CD4-positive, alpha-beta T cell treated with Interleukin-15 for 4 hours (primary cell): Measurements from ENCODE around the gene QKI.
A peak's percentile ranks its signal among the peaks of the same experiment; 100 is the strongest.
"Not testable (repeated sequence)": the region's sequence is repeated elsewhere in the genome, so short reads cannot be mapped to it uniquely, and the experiment has no call there.

Experiments used
- DNase-seq: peaks from one replicate; pipeline ENCODE4 v3.0.0-alpha.2; 2020; ENCODE audit warnings: low spot score

QKI gene

GRCh38 chr6:163442336-163442735 is 27.8 kb downstream of the QKI start:
- DNase-seq: no peak

DNA sequence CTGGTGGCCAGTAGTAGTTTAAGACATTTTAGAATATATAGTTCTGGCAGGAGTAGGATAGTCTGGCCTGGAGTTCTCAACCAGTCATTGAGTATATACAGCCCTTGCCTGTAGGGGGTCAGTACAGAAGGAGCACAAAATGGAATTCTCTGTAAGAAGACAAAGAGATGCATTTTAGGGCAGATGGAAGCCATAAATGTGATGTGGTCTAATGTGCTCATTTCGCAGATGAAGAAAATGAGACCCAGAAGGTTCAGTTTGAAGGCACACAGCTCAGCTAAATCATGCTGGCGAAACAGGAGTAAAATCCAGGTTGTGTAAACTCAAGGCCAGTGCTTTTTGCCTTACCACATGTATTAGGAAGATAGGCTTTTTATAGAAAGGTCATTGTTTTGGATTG is 29.6 kb downstream of the QKI start:
- DNase-seq: no peak

- DNase-seq: no peak
Measured at GRCh38 chr6:163446549-163446948, 32.0 kb downstream of the QKI start.

- DNase-seq: no peak
Measured at GRCh38 chr6:163449076-163449475, 34.6 kb downstream of the QKI start.

GRCh38 chr6:163454425-163454824 is 39.9 kb downstream of the QKI start:
- no peak for DNase-seq

- no peak for DNase-seq
Measured at GRCh38 chr6:163455552-163455951, 41.0 kb downstream of the QKI start.

DNA sequence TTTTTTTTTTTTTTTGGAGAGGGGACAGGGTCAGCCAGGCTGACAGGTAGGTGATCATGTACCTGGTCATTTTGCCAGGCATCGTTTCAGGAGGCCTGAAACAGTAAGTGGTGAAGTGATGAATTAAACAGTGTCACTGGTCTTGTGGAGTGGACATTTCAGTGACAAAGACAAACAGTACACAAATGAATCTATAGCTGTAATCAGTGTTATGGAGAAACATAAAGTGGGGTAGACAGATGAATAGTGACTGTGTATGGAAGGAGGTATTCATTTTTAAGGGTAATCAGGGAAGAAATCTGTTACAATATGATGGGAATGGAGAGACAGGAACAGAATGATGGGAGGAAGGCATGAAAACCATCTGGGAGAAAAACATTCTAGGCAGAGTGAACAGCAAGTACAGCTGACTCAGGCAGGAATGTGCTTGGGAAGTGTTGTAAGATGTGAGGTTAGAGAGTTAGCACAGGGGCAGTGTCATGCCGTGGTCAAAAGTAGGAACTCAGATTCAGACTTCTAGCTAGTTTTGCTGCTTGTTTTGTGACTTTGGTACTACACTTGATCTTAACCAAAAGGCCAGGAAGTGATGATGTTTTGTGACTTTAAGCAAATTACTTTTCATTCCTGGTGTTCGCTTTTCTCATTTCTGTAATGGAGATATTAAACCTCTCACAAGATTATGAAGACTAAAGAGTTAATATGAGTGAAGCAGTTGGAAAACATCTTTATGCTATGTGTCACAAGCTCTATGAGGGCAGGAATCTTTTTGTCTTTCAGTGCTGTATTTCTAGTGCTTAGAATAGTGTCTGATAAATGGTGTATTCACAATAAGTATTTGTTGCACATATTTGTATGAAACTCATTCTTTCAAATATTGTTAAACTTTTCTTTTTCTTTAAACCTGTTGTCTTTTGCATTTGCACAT is 43.4 kb downstream of the QKI start:
- peak; percentile 17 for DNase-seq

GRCh38 chr6:163459007-163459406 is 44.5 kb downstream of the QKI start:
- DNase-seq: no peak

DNA sequence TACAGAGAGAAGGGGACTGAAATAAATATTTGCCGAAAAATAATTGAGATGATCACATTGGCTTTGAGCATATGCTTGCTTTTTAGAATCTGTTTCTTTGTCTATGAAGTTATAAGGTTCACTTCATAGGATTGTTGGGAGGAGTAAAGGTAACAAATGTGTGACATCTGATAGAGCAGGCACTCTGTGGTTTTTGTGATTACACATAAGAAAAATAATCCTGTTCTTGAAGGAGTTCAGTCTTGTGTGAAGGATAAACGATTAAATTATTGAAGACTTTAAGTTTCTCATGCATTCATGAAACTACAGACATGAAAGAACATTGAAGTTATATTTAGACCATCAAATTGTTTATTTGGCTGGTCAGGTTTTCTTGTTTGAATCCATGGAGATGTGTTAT is 45.0 kb downstream of the QKI start:
- no peak for DNase-seq

DNA sequence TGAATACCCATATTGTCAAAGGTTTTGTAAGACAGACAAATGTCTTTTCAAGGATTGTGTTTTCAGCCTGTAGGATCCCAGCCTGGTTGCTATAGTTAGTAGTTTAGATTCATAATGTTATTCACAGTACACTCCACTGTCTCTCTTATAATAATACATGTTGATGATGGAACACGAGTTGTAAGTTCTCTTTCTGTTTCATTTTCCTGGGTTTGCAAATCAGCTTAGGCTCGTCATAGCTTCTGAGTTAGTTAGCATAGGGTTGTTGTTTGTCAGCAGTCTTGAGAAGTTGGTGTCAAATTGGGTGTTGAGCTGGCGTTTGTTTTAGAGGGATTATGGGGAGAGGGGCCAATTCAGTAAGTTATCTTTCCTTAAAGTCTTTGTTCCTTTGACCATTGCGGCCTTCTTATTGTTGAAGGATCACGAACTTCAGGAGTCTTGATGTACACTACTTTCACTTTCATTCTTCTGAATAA is 45.8 kb downstream of the QKI start:
- DNase-seq: peak; percentile 43

- no peak for DNase-seq
Measured at GRCh38 chr6:163461696-163462095, 47.2 kb downstream of the QKI start.

- DNase-seq: no peak
Measured at GRCh38 chr6:163463180-163463579, 48.7 kb downstream of the QKI start.

- DNase-seq: no peak
Measured at GRCh38 chr6:163463795-163464194, 49.3 kb downstream of the QKI start.

DNA sequence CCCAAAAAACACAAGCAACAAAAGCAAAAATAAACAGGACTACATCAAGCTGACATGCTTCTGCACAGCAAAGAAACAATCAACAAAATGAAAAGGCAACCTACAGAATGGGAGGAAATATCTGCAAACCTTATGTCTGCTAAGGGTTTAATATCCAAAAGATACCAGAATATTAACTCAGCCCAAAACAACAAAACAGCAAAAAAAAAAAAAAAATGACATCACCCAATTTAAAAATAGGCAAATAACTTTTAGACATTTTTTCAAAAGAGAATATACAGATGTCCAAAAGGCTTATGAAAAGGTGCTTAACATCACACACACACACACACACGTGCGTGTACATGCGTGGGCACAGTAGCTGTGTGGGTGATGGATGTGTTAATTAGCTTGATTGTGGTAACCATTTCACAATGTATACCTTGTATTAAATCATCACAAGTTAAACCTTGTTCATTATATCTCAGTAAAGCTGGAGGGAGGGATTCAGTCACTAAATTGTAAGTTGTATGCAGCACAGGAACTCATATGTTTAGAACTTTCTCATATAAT is 52.4 kb downstream of the QKI start:
- DNase-seq: no peak

GRCh38 chr6:163468738-163469137 is 54.2 kb downstream of the QKI start:
- no peak for DNase-seq

GRCh38 chr6:163469459-163469985 is 55.0 kb downstream of the QKI start:
- no peak for DNase-seq

- DNase-seq: no peak
Measured at GRCh38 chr6:163470611-163471010, 56.1 kb downstream of the QKI start.

- DNase-seq: no peak
Measured at GRCh38 chr6:163474581-163474980, 60.1 kb downstream of the QKI start.

- DNase-seq: not testable (repeated sequence)
Measured at GRCh38 chr6:163476946-163477345, 62.4 kb downstream of the QKI start.

DNA sequence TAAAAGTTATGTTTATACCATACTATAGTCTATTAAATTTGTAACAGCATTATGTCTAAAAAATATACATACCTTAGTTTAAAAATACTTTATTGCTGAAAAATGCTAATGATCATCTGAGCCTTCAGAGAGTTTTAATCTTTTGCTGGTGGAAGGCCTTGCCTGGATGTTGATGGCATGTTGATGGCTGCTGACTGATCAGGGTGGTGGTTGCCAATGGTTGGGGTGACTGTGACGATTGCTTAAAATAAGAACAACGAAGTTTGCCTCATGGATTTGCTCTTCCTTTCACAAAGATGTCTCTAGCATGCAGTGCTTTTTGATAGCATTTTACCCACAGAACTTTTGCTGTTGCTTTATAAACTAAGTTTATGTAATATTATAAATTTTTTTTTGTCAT is 68.6 kb downstream of the QKI start:
- DNase-seq: no peak

DNA sequence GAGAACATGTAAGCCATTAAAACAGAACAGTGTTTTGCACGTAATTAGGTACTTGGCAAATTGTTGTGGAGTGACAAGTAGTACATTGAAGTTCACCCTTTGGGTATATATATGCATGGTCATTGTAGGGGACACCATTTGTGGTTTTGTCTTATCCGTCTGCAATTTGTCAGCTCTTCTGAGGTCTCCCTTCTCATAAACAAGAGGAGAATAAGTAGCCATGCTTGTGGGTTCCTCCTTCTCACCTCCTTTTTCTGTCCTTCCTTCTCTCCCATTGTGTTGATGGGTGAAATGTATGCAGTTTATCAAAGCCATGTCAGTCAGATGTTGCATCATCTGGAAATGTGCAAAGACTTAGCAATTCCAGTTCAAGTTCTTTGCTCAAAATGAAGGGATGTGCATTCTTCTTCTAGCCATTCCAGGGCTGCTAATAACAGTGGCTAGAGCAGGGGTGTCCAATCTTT is 70.9 kb downstream of the QKI start:
- no peak for DNase-seq

DNA sequence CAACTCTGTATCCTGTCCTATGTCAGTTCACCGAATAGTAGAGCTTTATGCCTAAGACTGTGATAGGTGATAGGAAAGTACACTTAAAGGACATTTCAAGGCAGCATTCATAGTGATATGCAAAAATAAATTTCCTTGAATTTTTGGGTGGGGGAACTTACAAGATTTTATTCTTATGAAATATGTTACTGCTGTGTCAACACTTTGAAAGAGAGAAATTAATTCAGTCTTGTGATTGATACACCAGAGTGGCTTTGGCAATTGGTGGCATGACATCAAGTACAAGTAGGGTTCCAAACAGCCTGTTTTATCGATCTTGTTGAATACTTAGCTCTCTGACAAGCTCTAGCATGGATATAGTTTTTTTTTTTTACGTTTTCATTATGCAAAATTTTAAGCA is 72.3 kb downstream of the QKI start:
- DNase-seq: no peak

DNA sequence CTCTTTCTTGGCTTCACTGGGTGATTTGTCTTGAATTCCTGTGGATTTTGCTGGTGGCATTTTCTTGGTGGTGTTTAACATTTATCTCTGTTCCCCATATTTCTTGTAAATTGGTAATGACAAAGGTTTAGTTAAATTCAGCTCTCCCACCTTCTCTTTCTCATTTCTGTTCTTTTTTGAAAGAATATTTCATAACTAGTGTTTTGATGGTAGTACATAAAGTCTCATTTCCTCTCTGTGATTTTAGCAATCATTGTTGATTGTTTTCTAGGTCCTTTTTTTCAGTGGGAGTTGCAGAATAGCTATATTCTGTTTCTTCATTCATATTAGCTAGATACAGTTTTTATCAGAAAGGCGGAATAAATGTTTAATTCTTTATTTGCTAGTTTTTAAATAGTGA is 73.1 kb downstream of the QKI start:
- DNase-seq: no peak
